COLO668 (cell line): ENCODE results near the gene PPP2R2D.
"Not testable (repeated sequence)": the region's sequence is repeated elsewhere in the genome, so short reads cannot be mapped to it uniquely, and the experiment has no call there.

Source experiments
- DNase-seq: peaks from one replicate; lab custom pipeline; 2025; ENCODE audit not compliant: unreplicated experiment; lab: John Stamatoyannopoulos, UW

Gene PPP2R2D

GRCh38 chr10:131946321-131946751, 45.5 kb downstream of the PPP2R2D start:
- DNase-seq: no peak

GRCh38 chr10:131946880-131947279, 46.1 kb downstream of the PPP2R2D start:
- DNase-seq: no peak

- DNase-seq: no peak
These were observed 47.0 kb downstream of the PPP2R2D start for GRCh38 chr10:131947631-131948347.

GRCh38 chr10:131948501-131948900, 47.7 kb downstream of the PPP2R2D start:
- no peak for DNase-seq

- no peak for DNase-seq
These were observed 48.4 kb downstream of the PPP2R2D start for GRCh38 chr10:131949041-131949862.

GRCh38 chr10:131949908-131950307, 49.1 kb downstream of the PPP2R2D start:
- DNase-seq: not testable (repeated sequence)

GRCh38 chr10:131954356-131954965, 53.7 kb downstream of the PPP2R2D start:
- DNase-seq: no peak

GRCh38 chr10:131955591-131956340, 55.0 kb downstream of the PPP2R2D start:
- no peak for DNase-seq

- no peak for DNase-seq
These were observed 59.0 kb downstream of the PPP2R2D start for GRCh38 chr10:131959841-131960240.

- no peak for DNase-seq
These were observed 59.8 kb downstream of the PPP2R2D start for GRCh38 chr10:131960631-131961046.

GRCh38 chr10:131961047-131961776, 60.4 kb downstream of the PPP2R2D start:
- DNase-seq: no peak

GRCh38 chr10:131961777-131962662, 61.2 kb downstream of the PPP2R2D start:
- DNase-seq: no peak

- DNase-seq: no peak
These were observed 62.5 kb downstream of the PPP2R2D start for GRCh38 chr10:131963350-131963749.

- DNase-seq: no peak
These were observed 63.0 kb downstream of the PPP2R2D start for GRCh38 chr10:131963811-131964210.

GRCh38 chr10:131964298-131964697, 63.5 kb downstream of the PPP2R2D start:
- DNase-seq: no peak

GRCh38 chr10:131968949-131969348, 68.1 kb downstream of the PPP2R2D start:
- no peak for DNase-seq

- DNase-seq: no peak
These were observed 70.1 kb downstream of the PPP2R2D start for GRCh38 chr10:131970946-131971345.

GRCh38 chr10:131971591-131971990, 70.8 kb downstream of the PPP2R2D start:
- no peak for DNase-seq

- DNase-seq: no peak
These were observed 71.8 kb downstream of the PPP2R2D start for GRCh38 chr10:131972474-131973071.
